Calu3 (cell line): ENCODE results near the gene LNP1. TPM values are rescaled to one million over a fixed set of nuclear protein-coding genes. Genes with fewer than 3 reads are reported as not detected.

Experiments used
- BruUV-seq: library from RNA; stranded (reverse); fragments of 400-500 nt; replicated peaks from 2 replicates; lab custom pipeline; 2021; lab: Mats Ljungman, UMichigan
- CTCF ChIA-PET: fragments of 300-600 bp; sonication (Branson Sonifier 250); formaldehyde crosslinking; loops from one replicate; lab custom pipeline; 2022; ENCODE audit warnings: antibody characterized with exemption; lab: Charles Lee
- DNase-seq: peaks from one replicate; pipeline ENCODE4 v3.0.0; 2022
- H3K27ac Mint-ChIP-seq: one replicate; pipeline ENCODE4 v1.8.0; 2022; ENCODE audit warnings: mixed read lengths; ENCODE audit not compliant: unreplicated experiment
- H3K27me3 Mint-ChIP-seq: one replicate; pipeline ENCODE4 v1.8.0; 2022; ENCODE audit warnings: mixed read lengths; ENCODE audit not compliant: unreplicated experiment
- H3K36me3 Mint-ChIP-seq: one replicate; pipeline ENCODE4 v1.8.0; 2022; ENCODE audit warnings: mild to moderate bottlenecking, moderate library complexity, mixed read lengths; ENCODE audit not compliant: insufficient read depth, unreplicated experiment
- H3K4me1 Mint-ChIP-seq: one replicate; pipeline ENCODE4 v1.8.0; 2022; ENCODE audit warnings: mild to moderate bottlenecking, low read depth, mixed read lengths; ENCODE audit not compliant: unreplicated experiment
- H3K4me3 Mint-ChIP-seq: one replicate; pipeline ENCODE4 v1.8.0; 2022; ENCODE audit warnings: mild to moderate bottlenecking, low read depth, moderate library complexity, mixed read lengths; ENCODE audit not compliant: unreplicated experiment
- H3K9me3 Mint-ChIP-seq: one replicate; pipeline ENCODE4 v1.8.0; 2022; ENCODE audit warnings: low read depth, mixed read lengths; ENCODE audit not compliant: unreplicated experiment
- intact Hi-C: fragments of 100-400 bp; cut with micrococcal nuclease; formaldehyde crosslinking; loops from one replicate; pipeline ENCODE4 v1.10.0; 2022; ENCODE audit not compliant: unreplicated experiment
- total RNA-seq: library from RNA; stranded (reverse); gene quantifications from 2 replicates; pipeline ENCODE4 v1.2.3, GENCODE V29; 2022
- TF ChIP-seq, protein P1 (sequence below): fragments of 200-600 bp; IDR thresholded peaks from one replicate; pipeline ENCODE4 v1.8.0; 2022; ENCODE audit warnings: antibody characterized with exemption; ENCODE audit not compliant: unreplicated experiment

The LNP1 gene
- total RNA-seq, 1 experiment from 2014 or later = 1.8 TPM

DNA sequence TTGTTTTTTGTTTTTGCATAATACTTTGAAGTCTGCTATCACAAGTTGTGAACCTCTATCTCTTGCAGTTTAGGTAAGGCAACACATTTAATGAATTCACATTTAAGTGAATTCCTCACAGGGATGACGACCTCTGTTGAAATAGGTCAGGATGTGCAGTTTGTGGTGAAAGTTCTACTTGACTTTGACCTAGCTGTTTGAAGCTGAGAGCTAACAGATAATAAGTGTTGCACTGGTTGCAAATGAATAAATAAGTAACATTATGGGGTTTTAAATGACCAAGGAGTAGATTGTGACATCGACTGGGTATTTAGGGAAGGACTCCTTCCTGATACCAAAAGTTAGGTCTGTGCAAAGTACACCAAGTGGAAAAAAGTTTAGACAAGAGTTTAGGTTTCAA lies 42.9 kb upstream of the LNP1 start:
- no peaks in the 10 kb centered on the region for H3K9me3 Mint-ChIP-seq
- no peaks in the 10 kb centered on the region for H3K27me3 Mint-ChIP-seq
- intact Hi-C loops = no loop called here
- H3K4me3 Mint-ChIP-seq = no peak overlapping the region
- H3K36me3 Mint-ChIP-seq = peaks cover 7% of the 10 kb centered on the region
- DNase-seq = no peak
- no TSS peak for BruUV-seq
- H3K4me1 Mint-ChIP-seq = no peaks in the 10 kb centered on the region
- CTCF ChIA-PET = no interaction called here
- H3K27ac Mint-ChIP-seq = no peak overlapping the region
- TF ChIP-seq, protein P1, sequence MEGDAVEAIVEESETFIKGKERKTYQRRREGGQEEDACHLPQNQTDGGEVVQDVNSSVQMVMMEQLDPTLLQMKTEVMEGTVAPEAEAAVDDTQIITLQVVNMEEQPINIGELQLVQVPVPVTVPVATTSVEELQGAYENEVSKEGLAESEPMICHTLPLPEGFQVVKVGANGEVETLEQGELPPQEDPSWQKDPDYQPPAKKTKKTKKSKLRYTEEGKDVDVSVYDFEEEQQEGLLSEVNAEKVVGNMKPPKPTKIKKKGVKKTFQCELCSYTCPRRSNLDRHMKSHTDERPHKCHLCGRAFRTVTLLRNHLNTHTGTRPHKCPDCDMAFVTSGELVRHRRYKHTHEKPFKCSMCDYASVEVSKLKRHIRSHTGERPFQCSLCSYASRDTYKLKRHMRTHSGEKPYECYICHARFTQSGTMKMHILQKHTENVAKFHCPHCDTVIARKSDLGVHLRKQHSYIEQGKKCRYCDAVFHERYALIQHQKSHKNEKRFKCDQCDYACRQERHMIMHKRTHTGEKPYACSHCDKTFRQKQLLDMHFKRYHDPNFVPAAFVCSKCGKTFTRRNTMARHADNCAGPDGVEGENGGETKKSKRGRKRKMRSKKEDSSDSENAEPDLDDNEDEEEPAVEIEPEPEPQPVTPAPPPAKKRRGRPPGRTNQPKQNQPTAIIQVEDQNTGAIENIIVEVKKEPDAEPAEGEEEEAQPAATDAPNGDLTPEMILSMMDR = no peak

DNA sequence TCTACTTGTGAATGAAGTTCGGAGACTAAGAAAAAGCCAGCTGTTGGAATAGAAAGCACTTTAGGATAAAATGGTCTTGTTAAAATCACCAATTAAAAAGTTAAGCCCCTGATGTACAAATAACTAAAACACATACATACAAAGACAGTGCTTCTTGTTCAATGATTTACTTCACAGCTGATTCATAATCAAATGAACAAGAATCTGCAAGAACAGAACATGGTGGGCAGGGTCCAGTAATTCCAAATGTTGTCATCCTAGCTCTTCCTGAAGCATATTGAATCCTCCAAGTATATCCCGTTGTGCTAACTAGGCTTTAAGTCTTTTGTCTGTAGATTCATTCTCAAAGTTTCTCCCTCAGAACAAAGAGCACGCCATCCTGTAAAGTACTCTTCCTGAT lies 42.3 kb upstream of the LNP1 start:
- TF ChIP-seq, protein P1 = no peak
- Mint-ChIP-seq H3K27me3 (no peaks in the 10 kb centered on the region), H3K4me1 (no peaks in the 10 kb centered on the region), H3K9me3 (no peaks in the 10 kb centered on the region), H3K36me3 (peaks cover 7% of the 10 kb centered on the region), H3K4me3 (no peak overlapping the region), H3K27ac (no peak overlapping the region)
- intact Hi-C loops = no loop called here
- BruUV-seq = no TSS peak
- no peak for DNase-seq
- CTCF ChIA-PET = interaction anchor here (1.2 kb wide), 1 partner anchor 355 kb away, joined by 8 read pairs; no protein-coding TSS in a partner anchor

DNA sequence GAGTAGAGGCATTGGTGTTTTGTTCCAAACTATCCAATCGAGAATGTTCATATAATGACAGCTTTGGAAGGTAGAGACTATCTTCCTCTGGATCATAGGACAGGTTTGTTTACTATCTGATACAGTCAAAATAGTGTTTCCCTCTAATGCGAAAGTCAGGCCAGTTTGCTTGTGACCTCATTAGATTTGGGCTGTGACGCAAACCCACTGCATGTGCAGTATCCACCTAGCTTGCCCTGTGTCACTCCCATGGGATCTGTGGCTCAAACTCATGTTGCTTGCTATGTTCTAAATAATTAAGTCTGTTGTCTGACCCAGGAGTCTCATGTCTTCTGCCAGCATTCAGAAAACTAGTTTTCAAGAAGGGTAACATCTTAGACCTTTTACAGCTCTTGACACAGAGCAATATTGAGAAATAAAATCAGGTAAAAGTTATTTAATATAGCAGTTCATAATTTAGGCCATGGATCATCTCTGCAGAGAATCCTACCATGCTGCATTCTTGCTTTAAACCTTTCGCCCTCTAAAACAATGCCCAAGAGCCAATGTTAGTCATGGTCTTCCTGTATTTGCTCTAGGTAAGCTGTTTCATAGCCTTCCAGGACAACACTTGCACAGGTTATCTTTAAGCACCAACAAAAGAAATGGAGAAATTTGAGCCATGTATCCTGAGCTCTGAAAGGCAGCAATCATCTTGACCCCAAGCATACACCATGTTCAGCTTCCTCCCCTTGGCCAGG lies 40.4 kb upstream of the LNP1 start:
- Mint-ChIP-seq H3K4me3 (no peak overlapping the region), H3K36me3 (peaks cover 8% of the 10 kb centered on the region), H3K27ac (no peak overlapping the region), H3K4me1 (no peaks in the 10 kb centered on the region), H3K9me3 (no peaks in the 10 kb centered on the region), H3K27me3 (no peaks in the 10 kb centered on the region)
- no TSS peak for BruUV-seq
- CTCF ChIA-PET = no interaction called here
- TF ChIP-seq, protein P1 = no peak
- DNase-seq = no peak
- intact Hi-C loops = no loop called here

DNA sequence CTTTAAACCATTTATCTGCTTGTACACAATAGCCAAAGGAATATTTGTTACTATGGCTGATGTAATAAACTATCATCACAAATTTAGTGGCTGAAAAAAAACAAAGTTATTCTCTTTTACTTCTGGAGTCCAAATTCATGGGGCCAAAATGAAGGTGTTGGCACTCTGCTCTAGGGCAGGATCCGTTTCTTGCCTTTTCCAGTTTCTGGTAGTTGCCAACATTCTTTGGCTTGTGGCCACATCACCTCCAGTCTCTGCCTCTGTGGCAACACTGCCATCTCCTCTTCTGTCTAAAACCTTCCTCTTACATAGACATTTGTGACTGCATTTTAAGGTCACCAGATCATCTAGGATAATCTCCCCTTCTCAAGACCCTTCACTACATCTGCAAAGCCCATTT lies 39.4 kb upstream of the LNP1 start:
- H3K9me3 Mint-ChIP-seq = no peaks in the 10 kb centered on the region

More for the DNA sequence above, 39.4 kb upstream of the LNP1 start:
- Mint-ChIP-seq H3K36me3 (peaks cover 16% of the 10 kb centered on the region), H3K4me3 (no peak overlapping the region), H3K27ac (no peak overlapping the region), H3K27me3 (no peaks in the 10 kb centered on the region), H3K4me1 (no peaks in the 10 kb centered on the region)
- intact Hi-C loops = no loop called here
- no TSS peak for BruUV-seq
- CTCF ChIA-PET = no interaction called here
- TF ChIP-seq, protein P1 = no peak
- no peak for DNase-seq
